ENCODE data around the gene NDC80. TPM values are rescaled to one million over a fixed set of nuclear protein-coding genes. Genes with fewer than 3 reads are reported as not detected.

The NDC80 gene
- total RNA-seq, 2 donors from 2014 or later = 1.6 TPM; not detected in 1

DNA sequence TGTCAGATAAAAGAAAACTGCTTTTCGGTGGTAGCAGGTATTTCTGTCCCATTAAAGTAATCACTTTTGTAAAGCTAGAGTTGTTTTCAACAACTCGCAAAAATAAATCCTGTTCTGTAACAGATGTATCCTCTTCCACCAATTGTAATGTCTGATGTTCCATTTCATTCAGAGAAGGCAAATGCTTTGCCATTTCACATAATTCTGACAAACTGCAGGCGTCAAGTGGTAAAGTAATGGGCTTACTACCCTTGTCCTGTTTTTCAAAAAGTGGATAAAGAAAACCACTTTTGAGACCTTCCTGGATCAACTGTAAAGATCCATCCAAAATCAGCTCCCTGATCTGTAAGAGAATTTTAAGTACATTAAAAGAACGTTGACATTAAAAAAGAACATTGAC lies 16.7 kb upstream of the NDC80 start:
- Histone ChIP-seq H3K9me3 (no peaks in the 10 kb centered on the region), H3K4me3 (no peak overlapping the region), H3K36me3 (peaks cover 3% of the 10 kb centered on the region), H3K4me1 (ENCODE audit: control insufficient read depth in 1 of 2, low read depth in 2 of 2) (no peaks in the 10 kb centered on the region), H3K27ac (no peak overlapping the region), H3K27me3 (replicated peaks; ENCODE audit: insufficient read depth) (no peaks in the 10 kb centered on the region)
- DNase-seq (ENCODE audit: low spot score) (no peak), ATAC-seq (ENCODE audit: insufficient number of reproducible peaks, low FRiP score, low read depth) (no peak)
- TF ChIP-seq, protein P1, sequence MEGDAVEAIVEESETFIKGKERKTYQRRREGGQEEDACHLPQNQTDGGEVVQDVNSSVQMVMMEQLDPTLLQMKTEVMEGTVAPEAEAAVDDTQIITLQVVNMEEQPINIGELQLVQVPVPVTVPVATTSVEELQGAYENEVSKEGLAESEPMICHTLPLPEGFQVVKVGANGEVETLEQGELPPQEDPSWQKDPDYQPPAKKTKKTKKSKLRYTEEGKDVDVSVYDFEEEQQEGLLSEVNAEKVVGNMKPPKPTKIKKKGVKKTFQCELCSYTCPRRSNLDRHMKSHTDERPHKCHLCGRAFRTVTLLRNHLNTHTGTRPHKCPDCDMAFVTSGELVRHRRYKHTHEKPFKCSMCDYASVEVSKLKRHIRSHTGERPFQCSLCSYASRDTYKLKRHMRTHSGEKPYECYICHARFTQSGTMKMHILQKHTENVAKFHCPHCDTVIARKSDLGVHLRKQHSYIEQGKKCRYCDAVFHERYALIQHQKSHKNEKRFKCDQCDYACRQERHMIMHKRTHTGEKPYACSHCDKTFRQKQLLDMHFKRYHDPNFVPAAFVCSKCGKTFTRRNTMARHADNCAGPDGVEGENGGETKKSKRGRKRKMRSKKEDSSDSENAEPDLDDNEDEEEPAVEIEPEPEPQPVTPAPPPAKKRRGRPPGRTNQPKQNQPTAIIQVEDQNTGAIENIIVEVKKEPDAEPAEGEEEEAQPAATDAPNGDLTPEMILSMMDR (IDR thresholded peaks at IDR 0.05) = no peak

DNA sequence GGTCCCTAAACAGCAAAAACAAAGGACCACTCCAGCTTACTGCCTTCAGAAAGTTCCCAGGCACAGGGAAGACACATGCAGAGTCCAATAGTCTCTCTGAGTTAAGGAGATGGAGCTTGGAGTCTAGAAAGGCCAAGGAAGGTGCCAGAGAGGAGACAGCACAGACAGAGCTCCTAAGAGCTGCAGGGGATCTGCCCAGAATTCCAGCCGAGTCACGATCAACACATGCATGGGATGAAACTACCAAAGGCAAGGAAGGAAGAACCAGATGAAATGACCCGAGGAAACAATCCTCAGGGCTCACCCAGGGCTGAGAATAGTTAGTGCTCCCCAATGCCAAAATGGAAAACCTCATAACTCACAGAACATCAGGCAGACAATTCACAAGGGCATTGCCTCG lies 15.5 kb upstream of the NDC80 start:
- no peaks in the 10 kb centered on the region for H3K4me1 ChIP-seq (ENCODE audit: control insufficient read depth in 1 of 2, low read depth in 2 of 2)
- H3K27ac ChIP-seq = no peak overlapping the region
- no peaks in the 10 kb centered on the region for H3K27me3 ChIP-seq (replicated peaks; ENCODE audit: insufficient read depth)
- DNase-seq (ENCODE audit: low spot score) = no peak
- peaks cover 3% of the 10 kb centered on the region for H3K36me3 ChIP-seq
- no peak overlapping the region for H3K4me3 ChIP-seq
- no peak for ATAC-seq (ENCODE audit: insufficient number of reproducible peaks, low FRiP score, low read depth)
- TF ChIP-seq, protein P1 (IDR thresholded peaks at IDR 0.05) = no peak
- no peaks in the 10 kb centered on the region for H3K9me3 ChIP-seq

DNA sequence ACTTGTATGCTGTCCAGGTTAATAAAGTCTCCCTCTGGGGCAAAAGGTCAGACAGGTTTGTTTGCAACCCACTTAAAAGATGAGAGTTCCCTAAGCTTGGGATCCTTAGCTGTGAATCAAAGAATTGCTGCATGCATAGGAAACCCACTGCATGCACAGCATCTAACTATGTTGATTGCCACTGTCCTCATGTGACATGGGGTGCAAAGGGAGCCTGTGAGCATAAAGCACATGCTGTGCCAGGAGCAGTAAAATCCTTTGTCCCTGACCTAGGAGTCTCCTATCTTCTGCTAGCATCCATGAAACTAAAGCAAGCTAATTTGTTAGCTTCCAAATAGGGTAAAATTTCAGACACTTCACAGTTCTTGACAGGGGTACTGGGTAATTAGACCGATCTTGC lies 13.8 kb upstream of the NDC80 start:
- no peaks in the 10 kb centered on the region for H3K4me1 ChIP-seq (ENCODE audit: control insufficient read depth in 1 of 2, low read depth in 2 of 2)
- ATAC-seq (ENCODE audit: insufficient number of reproducible peaks, low FRiP score, low read depth) = no peak
- no peak overlapping the region for H3K4me3 ChIP-seq
- H3K36me3 ChIP-seq = peaks cover 5% of the 10 kb centered on the region
- H3K27ac ChIP-seq = no peak overlapping the region
- TF ChIP-seq, protein P1 (IDR thresholded peaks at IDR 0.05) = no peak
- H3K27me3 ChIP-seq (replicated peaks; ENCODE audit: insufficient read depth) = no peaks in the 10 kb centered on the region
- no peaks in the 10 kb centered on the region for H3K9me3 ChIP-seq
- no peak for DNase-seq (ENCODE audit: low spot score)

DNA sequence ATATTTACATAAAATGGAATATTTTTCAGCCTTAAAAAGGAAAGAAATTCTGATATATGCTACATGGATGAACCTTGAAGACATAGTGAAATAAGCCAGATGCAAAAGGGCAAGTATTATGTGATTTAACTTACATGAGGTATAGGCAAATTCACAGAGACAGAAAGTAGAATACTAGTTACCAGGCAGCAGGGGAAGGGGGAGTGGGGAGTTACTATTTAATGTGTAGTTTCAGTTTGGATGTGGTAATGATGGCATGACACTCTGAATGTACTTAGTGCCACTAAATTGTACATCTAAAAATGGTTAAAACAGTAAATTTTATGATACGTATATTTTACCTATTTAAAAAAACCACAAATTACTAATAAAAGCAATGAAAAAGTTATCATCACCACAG lies 12.1 kb upstream of the NDC80 start:
- TF ChIP-seq, protein P1 (IDR thresholded peaks at IDR 0.05) = no peak
- ATAC-seq (ENCODE audit: insufficient number of reproducible peaks, low FRiP score, low read depth) = no peak

DNA sequence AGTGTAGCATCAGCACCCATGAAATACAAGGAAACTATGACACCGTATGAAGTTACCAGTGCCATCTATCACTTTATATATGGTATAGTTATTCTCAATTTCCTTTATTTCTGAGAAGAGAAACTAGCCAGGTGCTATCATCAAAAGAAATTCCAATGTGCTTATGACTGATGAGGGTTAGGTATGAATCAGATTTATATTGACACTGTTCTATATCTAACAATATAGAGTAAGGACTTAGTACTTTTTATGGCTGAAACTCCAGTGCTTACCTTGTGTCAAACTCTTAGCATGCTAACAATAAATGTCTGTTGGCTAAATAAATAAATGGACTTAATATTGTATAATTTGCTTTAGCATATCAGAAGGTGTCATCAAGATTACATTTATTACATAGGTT lies 7.0 kb upstream of the NDC80 start:
- Histone ChIP-seq H3K27ac (no peak overlapping the region), H3K36me3 (peaks cover 5% of the 10 kb centered on the region), H3K4me1 (ENCODE audit: control insufficient read depth in 1 of 2, low read depth in 2 of 2) (peaks cover 2% of the 10 kb centered on the region in 2 donors), H3K27me3 (replicated peaks; ENCODE audit: insufficient read depth) (no peaks in the 10 kb centered on the region), H3K4me3 (no peak overlapping the region), H3K9me3 (no peaks in the 10 kb centered on the region)
- no peak for DNase-seq (ENCODE audit: low spot score)
- TF ChIP-seq, protein P1 (IDR thresholded peaks at IDR 0.05) = no peak
- no peak for ATAC-seq (ENCODE audit: insufficient number of reproducible peaks, low FRiP score, low read depth)

More for the DNA sequence above, 12.1 kb upstream of the NDC80 start:
- H3K4me3 ChIP-seq = no peak overlapping the region
- no peaks in the 10 kb centered on the region for H3K4me1 ChIP-seq (ENCODE audit: control insufficient read depth in 1 of 2, low read depth in 2 of 2)
- DNase-seq (ENCODE audit: low spot score) = no peak
- no peaks in the 10 kb centered on the region for H3K27me3 ChIP-seq (replicated peaks; ENCODE audit: insufficient read depth)
- H3K36me3 ChIP-seq = peaks cover 5% of the 10 kb centered on the region
- H3K27ac ChIP-seq = no peak overlapping the region
- no peaks in the 10 kb centered on the region for H3K9me3 ChIP-seq
